Natural killer cell (primary cell): ENCODE results near the gene MROH7. TPM values are rescaled to one million over a fixed set of nuclear protein-coding genes. Genes with fewer than 3 reads are reported as not detected.

Source experiments
- ATAC-seq, 3 donors: fragments of 150-1000 bp in 2 of 3; fragments of 200-7000 bp in 1 of 3; cut with Tn5 transposase; 1 replicate in 1 of 3; 2 replicates in 2 of 3; pipeline ENCODE4 v1.10.0; 2021; ENCODE audit warnings: mild to moderate bottlenecking in 2 of 3, moderate library complexity in 2 of 3
- DNase-seq, 2 donors: peaks; one replicate each; pipeline versions ENCODE4 v3.0.0 to v3.0.0-alpha.2; 2013 to 2021; ENCODE audit warnings: mixed read lengths in 1 of 2
- H3K27ac ChIP-seq: one replicate; pipeline ENCODE4 v1.5.1; 2013; ENCODE audit warnings: mild to moderate bottlenecking, low read length
- H3K27me3 ChIP-seq: one replicate; pipeline ENCODE4 v1.6.1; 2013; ENCODE audit warnings: low read length; ENCODE audit not compliant: control insufficient read depth, insufficient read depth
- H3K36me3 ChIP-seq: one replicate; pipeline ENCODE4 v1.6.1; 2013; ENCODE audit warnings: low read length; ENCODE audit not compliant: control insufficient read depth, insufficient read depth
- H3K4me1 ChIP-seq: one replicate; pipeline ENCODE4 v1.6.1; 2013; ENCODE audit warnings: low read length; ENCODE audit not compliant: control insufficient read depth, insufficient read depth
- H3K4me3 ChIP-seq: one replicate; pipeline ENCODE4 v1.5.1; 2013; ENCODE audit warnings: low read length
- H3K9me3 ChIP-seq: one replicate; pipeline ENCODE4 v1.6.1; 2013; ENCODE audit warnings: low read length; ENCODE audit not compliant: control insufficient read depth, insufficient read depth
- H3K27ac Mint-ChIP-seq, 2 donors: one replicate each; pipeline ENCODE4 v1.8.0; 2022; ENCODE audit warnings: mild to moderate bottlenecking in 2 of 2, mixed read lengths in 2 of 2, moderate library complexity in 1 of 2
- H3K27me3 Mint-ChIP-seq, 2 donors: one replicate each; pipeline ENCODE4 v1.8.0; 2022; ENCODE audit warnings: low read depth in 2 of 2, mixed read lengths in 2 of 2
- H3K36me3 Mint-ChIP-seq: one replicate; pipeline ENCODE4 v1.8.0; 2022; ENCODE audit warnings: mixed read lengths
- H3K4me1 Mint-ChIP-seq, 2 donors: one replicate each; pipeline ENCODE4 v1.8.0; 2022; ENCODE audit warnings: mixed read lengths in 2 of 2
- H3K4me3 Mint-ChIP-seq: one replicate; pipeline ENCODE4 v1.8.0; 2022; ENCODE audit warnings: mild to moderate bottlenecking, moderate library complexity, mixed read lengths
- H3K9me3 Mint-ChIP-seq, 2 donors: one replicate each; pipeline ENCODE4 v1.8.0; 2022; ENCODE audit warnings: mixed read lengths in 2 of 2
- WGBS: methylation state at CpG from one replicate; pipeline ENCODE4 v1.1.7; 2013; ENCODE audit warnings: missing lambda C conversion rate; ENCODE audit not compliant: insufficient coverage; 5-methylcytosine and 5-hydroxymethylcytosine counted together
- intact Hi-C: fragments of 100-400 bp; cut with micrococcal nuclease; formaldehyde crosslinking; loops from one replicate; pipeline ENCODE4 v1.14.2; 2022
- total RNA-seq, 4 donors: library from RNA; stranded (reverse); fragments of 120-200 nt in 1 of 4; gene quantifications; one replicate each; pipeline versions ENCODE4 v1.2.3 to v1.2.4, GENCODE V29; 2013 to 2022
- TF ChIP-seq, protein P1 (sequence below): fragments of 200-600 bp; IDR thresholded peaks from one replicate; pipeline ENCODE4 v1.8.0; 2022; ENCODE audit warnings: antibody characterized with exemption

Gene MROH7
- total RNA-seq, 3 donors from 2014 or later (not counting 1 experiment from before 2014, with no cell fraction given): 0.16 to 0.88 (median 0.33) TPM

DNA sequence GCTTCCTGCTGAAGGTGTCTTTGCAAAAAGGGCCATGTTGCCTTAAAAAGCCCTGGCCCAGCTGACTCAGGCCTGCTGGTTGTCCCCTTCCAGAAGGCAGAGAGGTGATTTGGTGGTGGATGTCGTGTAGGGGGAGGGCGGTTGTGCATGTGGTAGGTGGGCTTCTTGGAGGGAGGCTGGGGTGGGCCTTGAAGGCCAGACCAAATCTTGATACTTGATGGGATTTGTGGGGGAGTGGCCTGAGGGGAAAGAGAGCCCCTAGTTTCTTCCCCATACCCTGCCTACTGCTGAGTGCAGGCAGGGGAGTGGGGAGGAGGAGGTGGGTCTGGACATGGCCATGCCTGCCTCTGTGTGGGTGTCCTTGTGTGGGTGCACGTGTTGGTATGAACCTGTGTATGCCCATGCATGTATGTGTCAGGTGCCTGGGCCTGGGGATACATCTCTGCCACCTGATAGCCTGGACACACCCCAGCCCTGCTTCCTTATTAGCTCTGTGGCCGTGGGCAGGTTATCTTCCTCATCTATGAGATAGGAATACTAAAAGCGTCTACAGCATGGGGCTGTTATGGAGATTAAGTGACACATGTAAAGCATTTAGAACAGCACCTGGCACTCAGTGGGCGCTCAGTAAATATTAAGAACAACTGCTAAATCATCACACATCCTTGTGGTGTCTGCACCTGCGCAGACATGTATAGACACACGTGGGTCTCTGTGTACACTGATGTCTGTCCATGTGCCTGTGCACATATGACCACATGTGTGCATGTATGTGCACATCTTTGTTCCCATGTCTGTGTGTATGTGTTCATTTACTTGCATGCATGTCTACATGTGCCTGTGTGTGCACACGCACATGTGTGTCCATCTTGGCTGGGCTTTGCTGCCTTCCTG lies 35.2 kb upstream of the MROH7 start:
- H3K27me3 ChIP-seq: no peaks in the 10 kb centered on the region
- Mint-ChIP-seq H3K27ac (no peak overlapping the region), H3K27me3 (no peaks in the 10 kb centered on the region), H3K36me3 (no peaks in the 10 kb centered on the region), H3K4me3 (no peak overlapping the region), H3K9me3 (no peaks in the 10 kb centered on the region), H3K4me1 (peaks cover 9 to 11% of the 10 kb centered on the region in 2 donors)
- DNase-seq (no peak), ATAC-seq (no peak)
- TF ChIP-seq, protein P1, sequence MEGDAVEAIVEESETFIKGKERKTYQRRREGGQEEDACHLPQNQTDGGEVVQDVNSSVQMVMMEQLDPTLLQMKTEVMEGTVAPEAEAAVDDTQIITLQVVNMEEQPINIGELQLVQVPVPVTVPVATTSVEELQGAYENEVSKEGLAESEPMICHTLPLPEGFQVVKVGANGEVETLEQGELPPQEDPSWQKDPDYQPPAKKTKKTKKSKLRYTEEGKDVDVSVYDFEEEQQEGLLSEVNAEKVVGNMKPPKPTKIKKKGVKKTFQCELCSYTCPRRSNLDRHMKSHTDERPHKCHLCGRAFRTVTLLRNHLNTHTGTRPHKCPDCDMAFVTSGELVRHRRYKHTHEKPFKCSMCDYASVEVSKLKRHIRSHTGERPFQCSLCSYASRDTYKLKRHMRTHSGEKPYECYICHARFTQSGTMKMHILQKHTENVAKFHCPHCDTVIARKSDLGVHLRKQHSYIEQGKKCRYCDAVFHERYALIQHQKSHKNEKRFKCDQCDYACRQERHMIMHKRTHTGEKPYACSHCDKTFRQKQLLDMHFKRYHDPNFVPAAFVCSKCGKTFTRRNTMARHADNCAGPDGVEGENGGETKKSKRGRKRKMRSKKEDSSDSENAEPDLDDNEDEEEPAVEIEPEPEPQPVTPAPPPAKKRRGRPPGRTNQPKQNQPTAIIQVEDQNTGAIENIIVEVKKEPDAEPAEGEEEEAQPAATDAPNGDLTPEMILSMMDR: no peak
- H3K9me3 ChIP-seq: no peaks in the 10 kb centered on the region
- H3K27ac ChIP-seq: no peak overlapping the region
- 75% methylated on average over 8 of the region's 9 CpGs for WGBS
- H3K4me3 ChIP-seq: no peak overlapping the region
- intact Hi-C loops: no loop called here
- peaks cover 8% of the 10 kb centered on the region for H3K4me1 ChIP-seq
- no peaks in the 10 kb centered on the region for H3K36me3 ChIP-seq

DNA sequence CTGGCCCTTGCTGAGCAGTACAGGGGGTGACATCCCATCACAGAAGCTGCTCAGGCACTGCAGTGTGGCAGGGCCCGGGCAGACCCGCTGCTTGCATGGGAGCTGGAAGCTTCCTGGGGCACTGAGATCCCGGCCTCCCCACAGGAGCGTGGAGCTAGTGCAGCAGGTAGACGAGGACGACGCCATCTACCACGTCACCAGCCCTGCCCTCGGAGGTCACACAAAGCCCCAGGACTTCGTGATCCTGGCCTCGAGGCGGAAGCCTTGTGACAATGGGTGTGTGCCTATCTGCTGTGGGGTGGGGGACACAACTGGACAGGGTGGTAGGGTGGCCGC lies 34.6 kb upstream of the MROH7 start:
- H3K4me3 ChIP-seq: no peak overlapping the region
- WGBS: 90% methylated on average over 13 of the region's 13 CpGs
- no peak overlapping the region for H3K27ac Mint-ChIP-seq
- H3K36me3 ChIP-seq: no peaks in the 10 kb centered on the region
- TF ChIP-seq, protein P1: no peak
- H3K36me3 Mint-ChIP-seq: no peaks in the 10 kb centered on the region
- no peaks in the 10 kb centered on the region for H3K27me3 Mint-ChIP-seq
- H3K4me1 ChIP-seq: peaks cover 8% of the 10 kb centered on the region
- H3K9me3 ChIP-seq: no peaks in the 10 kb centered on the region
- peaks cover 9 to 11% of the 10 kb centered on the region in 2 donors for H3K4me1 Mint-ChIP-seq
- DNase-seq (no peak), ATAC-seq (no peak)
- intact Hi-C loops: no loop called here
- no peak overlapping the region for H3K27ac ChIP-seq
- H3K27me3 ChIP-seq: no peaks in the 10 kb centered on the region
- H3K9me3 Mint-ChIP-seq: no peaks in the 10 kb centered on the region
- no peak overlapping the region for H3K4me3 Mint-ChIP-seq

DNA sequence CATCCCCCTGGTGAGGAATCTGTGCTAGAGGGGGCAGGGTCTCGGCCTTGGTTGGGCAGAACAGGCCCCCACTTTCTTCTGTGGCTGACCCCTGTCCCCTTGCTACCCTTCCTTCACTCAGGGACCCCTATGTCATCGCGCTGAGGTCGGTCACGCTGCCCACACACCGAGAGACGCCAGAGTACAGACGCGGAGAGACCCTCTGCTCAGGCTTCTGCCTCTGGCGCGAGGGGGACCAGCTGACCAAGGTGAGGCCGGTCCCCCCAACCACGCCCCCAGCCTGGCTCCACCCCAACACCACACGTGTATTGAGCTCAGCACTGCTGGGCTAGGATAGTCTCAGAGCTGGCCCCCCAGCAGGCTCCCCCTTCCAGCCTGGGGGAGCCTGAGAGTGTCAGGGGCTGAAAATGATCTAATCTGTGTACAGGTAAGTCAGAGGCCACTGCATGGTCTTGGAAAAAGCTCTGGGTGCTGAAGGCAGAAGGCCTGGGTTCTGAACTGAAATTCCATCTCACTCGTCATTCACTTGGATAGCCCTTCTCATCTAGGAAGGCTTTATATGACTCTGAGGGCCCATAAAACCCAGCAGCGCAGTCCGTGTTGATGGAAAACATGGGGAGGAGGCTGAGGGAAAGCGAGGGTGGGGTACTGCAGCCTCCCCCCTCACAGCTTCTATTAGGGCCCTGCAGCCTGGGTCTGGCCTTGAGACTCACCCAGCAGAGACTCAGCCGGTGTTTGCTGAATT lies 33.6 kb upstream of the MROH7 start:
- H3K27me3 ChIP-seq: no peaks in the 10 kb centered on the region
- H3K9me3 ChIP-seq: no peaks in the 10 kb centered on the region
- WGBS: 92% methylated on average over 18 of the region's 19 CpGs
- H3K27ac ChIP-seq: no peak overlapping the region
- ATAC-seq: no peak
- intact Hi-C loops: no loop called here
- H3K4me1 ChIP-seq: peaks cover 8% of the 10 kb centered on the region
- no peaks in the 10 kb centered on the region for H3K27me3 Mint-ChIP-seq
- peaks cover 9 to 11% of the 10 kb centered on the region in 2 donors for H3K4me1 Mint-ChIP-seq
- no peaks in the 10 kb centered on the region for H3K36me3 ChIP-seq
- H3K4me3 ChIP-seq: no peak overlapping the region
- no peak overlapping the region for H3K27ac Mint-ChIP-seq
- H3K36me3 Mint-ChIP-seq: no peaks in the 10 kb centered on the region
- DNase-seq: no peak
- H3K9me3 Mint-ChIP-seq: no peaks in the 10 kb centered on the region
- no peak overlapping the region for H3K4me3 Mint-ChIP-seq
- TF ChIP-seq, protein P1: no peak
